Measurements from ENCODE around the gene EFNB2.

GRCh38 chr13:106517109-106517847 lies 18.2 kb downstream of the EFNB2 start:
- no peak for TF ChIP-seq CTCF (tag by site-specific recombination; IDR thresholded peaks at IDR 0.05)
- TF ChIP-seq ZNF398 (tag by site-specific recombination; IDR thresholded peaks at IDR 0.05), result no peak
- no peak for TF ChIP-seq ZNF274 (IDR thresholded peaks at IDR 0.05; ENCODE audit: low read length)
- TF ChIP-seq ZNF274 (tag by site-specific recombination; IDR thresholded peaks at IDR 0.05; ENCODE audit: borderline replicate concordance), result no peak
- TF ChIP-seq ZNF660 (tag by site-specific recombination; IDR thresholded peaks at IDR 0.05), result no peak
- no peak for TF ChIP-seq HOXA7 (CRISPR knock-in tag; IDR thresholded peaks at IDR 0.05; ENCODE audit: borderline replicate concordance)
- TF ChIP-seq ZNF580 (tag by site-specific recombination; IDR thresholded peaks at IDR 0.05), result no peak
- TF ChIP-seq ZNF391 (tag by site-specific recombination; IDR thresholded peaks at IDR 0.05; ENCODE audit: borderline replicate concordance, low read depth), result no peak
- no peak for TF ChIP-seq ZSCAN5A (tag by site-specific recombination; IDR thresholded peaks at IDR 0.05)
- TF ChIP-seq ZNF350 (tag by site-specific recombination; IDR thresholded peaks at IDR 0.05), result no peak
